GM18868 (cell line): ENCODE results near the gene GOSR2.
"Not testable (repeated sequence)": the region's sequence is repeated elsewhere in the genome, so short reads cannot be mapped to it uniquely, and the experiment has no call there.

Experiments used
- ATAC-seq: cut with Tn5 transposase; IDR thresholded peaks from one replicate; pipeline ENCODE4 v1.9.1; 2021; ENCODE audit warnings: mild to moderate bottlenecking, moderate library complexity; ENCODE audit not compliant: unreplicated experiment

Gene GOSR2

DNA sequence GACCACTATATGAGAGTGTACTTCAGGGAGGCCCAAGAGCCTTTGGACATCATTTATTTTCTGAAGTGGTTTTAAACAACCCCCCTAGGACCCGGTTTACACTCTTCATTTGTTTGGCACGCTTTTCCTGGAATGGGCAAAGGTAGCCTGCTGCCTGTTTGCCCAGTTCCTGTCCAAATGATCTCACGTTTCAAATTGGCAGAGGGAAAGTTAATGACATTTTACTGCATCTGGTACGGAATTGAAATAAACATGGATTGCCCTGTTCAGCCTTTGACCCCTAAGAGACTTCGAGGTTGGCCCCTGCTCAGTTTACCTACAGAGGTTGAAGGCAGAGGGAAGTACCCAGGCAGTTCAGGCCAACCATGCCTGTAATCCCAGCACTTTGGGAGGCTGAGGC, 61.9 kb downstream of the GOSR2 start:
- ATAC-seq, result no peak

DNA sequence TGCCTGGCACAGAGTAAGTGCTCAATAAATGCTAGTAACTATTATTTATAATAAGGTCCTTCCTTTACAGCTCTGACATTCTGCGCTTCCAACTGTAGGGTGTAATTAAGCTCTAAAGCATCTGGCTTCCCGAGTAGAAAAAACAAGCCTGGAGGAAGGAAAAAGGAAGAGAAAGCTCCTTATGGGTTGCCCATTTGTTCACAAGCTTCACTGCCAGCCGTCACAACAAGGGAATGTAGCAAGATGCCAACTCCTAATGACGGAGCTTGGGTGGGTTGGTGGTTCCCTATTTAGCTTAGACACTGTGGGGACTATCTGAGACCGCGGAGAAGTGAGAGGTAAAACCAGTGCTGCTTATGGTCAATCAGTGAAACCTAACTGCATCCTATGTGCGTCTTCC, 63.4 kb downstream of the GOSR2 start:
- ATAC-seq, result no peak

DNA sequence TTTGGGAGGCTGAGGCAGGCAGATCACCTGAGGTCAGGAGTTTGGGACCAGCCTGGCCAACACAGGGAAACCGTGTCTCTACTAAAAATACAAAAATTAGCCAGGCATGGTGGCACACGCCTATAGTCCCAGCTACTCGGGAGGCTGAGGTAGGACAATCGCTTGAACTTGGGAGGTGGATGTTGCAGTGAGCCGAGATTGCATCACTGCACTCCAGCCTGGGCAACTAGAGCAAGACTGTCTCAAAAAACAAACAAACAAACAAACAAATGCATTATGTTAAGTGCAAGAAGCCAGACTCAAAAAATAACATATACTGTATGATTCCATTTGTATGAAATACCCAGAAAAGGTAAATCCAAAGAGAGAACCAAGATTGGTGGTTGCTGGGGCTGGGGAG, 65.0 kb downstream of the GOSR2 start:
- ATAC-seq, result not testable (repeated sequence)

DNA sequence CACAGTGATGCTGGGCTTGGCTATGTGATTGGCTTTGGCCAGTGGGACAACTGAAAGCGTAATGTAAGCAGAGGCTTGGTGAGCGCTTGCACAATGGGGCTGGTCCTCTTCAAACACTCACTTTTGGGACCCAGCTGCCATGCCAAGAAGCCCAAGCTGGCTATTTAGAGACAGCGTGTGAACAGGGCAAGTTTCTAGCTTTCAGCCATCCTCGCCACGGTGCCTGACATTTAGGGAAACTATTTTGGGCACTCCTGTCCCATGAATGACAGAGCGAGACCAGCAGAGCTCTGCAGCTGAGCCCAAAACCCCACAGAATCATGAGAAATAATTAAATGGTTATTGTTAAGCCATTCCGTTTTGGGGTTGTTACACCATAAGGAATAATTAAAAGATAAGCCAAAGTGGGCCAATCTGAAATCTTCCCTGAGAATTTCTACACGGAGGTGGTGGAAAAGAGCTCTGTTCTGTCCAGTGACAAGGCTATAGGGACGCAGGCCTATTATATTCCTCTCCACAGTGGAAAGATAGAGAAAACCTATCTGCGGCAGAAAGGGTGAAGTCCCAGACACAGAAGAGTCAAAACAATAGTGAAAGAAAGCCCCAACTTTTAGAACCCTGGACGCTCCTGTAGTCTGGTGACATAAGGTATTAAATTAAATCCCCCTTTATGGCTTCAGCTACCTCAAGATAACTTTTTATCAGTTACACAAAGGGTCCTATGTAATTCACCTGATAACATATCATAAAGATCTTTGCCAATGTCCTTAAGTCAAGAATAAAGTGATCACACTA, 66.9 kb downstream of the GOSR2 start:
- no peak for ATAC-seq

DNA sequence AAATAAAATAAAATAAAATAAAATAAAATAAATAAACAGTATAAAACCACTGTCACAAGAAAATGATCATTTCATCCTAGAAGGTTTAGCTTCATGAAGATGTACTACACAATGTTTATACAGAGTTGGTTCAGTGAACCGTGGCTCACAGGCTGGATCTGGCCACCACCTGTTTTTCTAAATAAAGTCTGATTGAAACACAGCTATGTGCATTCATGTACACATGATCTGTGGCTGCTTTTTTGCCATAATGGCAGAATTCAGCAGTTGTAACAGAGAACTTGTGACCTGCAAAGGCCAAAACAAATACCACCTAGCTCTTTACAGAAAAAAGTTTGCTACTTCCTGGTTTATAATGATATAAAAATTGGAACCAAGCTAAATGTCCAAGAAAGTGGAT, 68.7 kb downstream of the GOSR2 start:
- ATAC-seq, result no peak
